GM12878 (cell line): ENCODE results near the gene SSBP3.

Experiments
- CTCF ChIP-seq, 3 experiments: IDR thresholded peaks in 2 of 3; conservative IDR thresholded peaks in 1 of 3; 2 replicates each; pipeline ENCODE4 v1.5.1; 2011; ENCODE audit warnings: low read depth in 3 of 3, low read length in 3 of 3, mild to moderate bottlenecking in 3 of 3, control low read depth in 2 of 3, moderate library complexity in 2 of 3, inconsistent platforms in 1 of 3, mixed read lengths in 1 of 3; ENCODE audit not compliant: control insufficient read depth in 2 of 3, insufficient read depth in 1 of 3; ENCODE audit errors: extremely low read depth in 1 of 3
- ESRRA ChIP-seq: IDR thresholded peaks from 2 replicates; pipeline ENCODE4 v1.6.1; 2012; ENCODE audit warnings: mild to moderate bottlenecking, low read length, improper control_type of control experiment
- ZNF274 ChIP-seq: IDR thresholded peaks from one replicate; pipeline ENCODE4 v1.8.0; 2011; ENCODE audit not compliant: insufficient read length, insufficient read depth

GRCh38 chr1:54442185-54442584 is 36.0 kb upstream of the SSBP3 start:
- no peak for TF ChIP-seq CTCF (IDR thresholded peaks at IDR 0.05 in 2 of 3, conservative IDR thresholded peaks at IDR 0.05 in 1 of 3; ENCODE audit: control insufficient read depth in 2 of 3, extremely low read depth in 1 of 3, insufficient read depth in 1 of 3, low read depth in 3 of 3, low read length in 3 of 3)
- TF ChIP-seq ZNF274 = no peak
- TF ChIP-seq ESRRA = no peak
